Fibroblast of lung (primary cell): ENCODE measurements around the gene SULT4A1.

Experiments used
- CTCF ChIP-seq, 2 donors: IDR thresholded peaks in 1 of 2; conservative IDR thresholded peaks in 1 of 2; 1 replicate in 1 of 2; 2 replicates in 1 of 2; pipeline ENCODE4 v1.5.1; 2011 to 2012; ENCODE audit warnings: low read length in 2 of 2, control low read depth in 1 of 2, inconsistent platforms in 1 of 2, low read depth in 1 of 2, mild to moderate bottlenecking in 1 of 2
- EZH2 ChIP-seq: IDR thresholded peaks from 2 replicates; pipeline ENCODE4 v1.5.1; 2012; ENCODE audit warnings: low read length, control low read depth, mild to moderate bottlenecking; ENCODE audit errors: missing control alignments

GRCh38 chr22:43845981-43846380 lies 16.3 kb downstream of the SULT4A1 start:
- TF ChIP-seq CTCF (conservative IDR thresholded peaks at IDR 0.05 in 1 of 2, IDR thresholded peaks at IDR 0.05 in 1 of 2; ENCODE audit: low read depth in 1 of 2, low read length in 2 of 2) (no peak), EZH2 (no peak)
